DOHH2 (cell line): ENCODE results near the gene ZBTB44.

Experiments
- H3F3A ChIP-seq: fragments of 200-600 bp; sonication (generic), shearing (Covaris generic); 2 replicates; pipeline ENCODE4 v1.6.0; 2016; ENCODE audit warnings: antibody characterized with exemption, mild to moderate bottlenecking; ENCODE audit not compliant: control insufficient read depth, insufficient read depth
- H3K27ac ChIP-seq: fragments of 200-600 bp; sonication (generic); 2 replicates; pipeline ENCODE4 v1.5.1; 2014; ENCODE audit warnings: low read depth, mild to moderate bottlenecking, low read length, moderate library complexity
- H3K27me3 ChIP-seq: fragments of 200-600 bp; sonication (generic); 2 replicates; pipeline ENCODE4 v1.6.1; 2014; ENCODE audit warnings: mild to moderate bottlenecking, low read length, mixed read lengths; ENCODE audit not compliant: control insufficient read depth
- H3K36me3 ChIP-seq: fragments of 200-600 bp; sonication (generic); 2 replicates; pipeline ENCODE4 v1.6.1; 2014; ENCODE audit warnings: mild to moderate bottlenecking, low read length, moderate library complexity, mixed read lengths; ENCODE audit not compliant: control insufficient read depth
- H3K4me1 ChIP-seq: fragments of 200-600 bp; sonication (generic); 2 replicates; pipeline ENCODE4 v1.6.1; 2014; ENCODE audit warnings: mild to moderate bottlenecking, low read length, mixed read lengths; ENCODE audit not compliant: control insufficient read depth
- H3K4me2 ChIP-seq: fragments of 200-600 bp; sonication (generic); 2 replicates; pipeline ENCODE4 v1.6.0; 2014; ENCODE audit warnings: mild to moderate bottlenecking, low read length, moderate library complexity
- H3K4me3 ChIP-seq: fragments of 200-600 bp; sonication (generic); 2 replicates; pipeline ENCODE4 v1.5.1; 2014; ENCODE audit warnings: mild to moderate bottlenecking, low read length, mixed read lengths
- H3K79me2 ChIP-seq: fragments of 200-600 bp; sonication (generic); 2 replicates; pipeline ENCODE4 v1.6.1; 2014; ENCODE audit warnings: mild to moderate bottlenecking, low read length, mixed read lengths; ENCODE audit not compliant: control insufficient read depth
- H3K9me2 ChIP-seq: fragments of 200-600 bp; sonication (generic); replicated peaks from 2 replicates; pipeline ENCODE4 v1.6.1; 2014; ENCODE audit warnings: mild to moderate bottlenecking, low read length, mixed read lengths; ENCODE audit not compliant: control insufficient read depth
- H3K9me3 ChIP-seq: fragments of 200-600 bp; sonication (generic); 2 replicates; pipeline ENCODE4 v1.6.1; 2014; ENCODE audit warnings: antibody characterized with exemption, low read length, mixed read lengths; ENCODE audit not compliant: control insufficient read depth, insufficient read depth
- H4K20me1 ChIP-seq: fragments of 200-600 bp; sonication (generic); 2 replicates; pipeline ENCODE4 v1.6.0; 2014; ENCODE audit warnings: low read depth, mild to moderate bottlenecking, antibody characterized with exemption, low read length, moderate library complexity; ENCODE audit not compliant: control insufficient read depth, insufficient read depth
- EZH2phosphoT487 ChIP-seq: fragments of 200-600 bp; sonication (generic); IDR thresholded peaks from 2 replicates; pipeline ENCODE4 v1.6.1; 2017; ENCODE audit warnings: borderline replicate concordance, mild to moderate bottlenecking, antibody characterized with exemption, low read length, moderate library complexity, mixed read lengths
- TF ChIP-seq, protein P1 (sequence below): fragments of 200-600 bp; sonication (generic); IDR thresholded peaks from one replicate; pipeline ENCODE4 v1.5.1; 2014; ENCODE audit warnings: antibody characterized with exemption, mild to moderate bottlenecking, low read depth, low read length; ENCODE audit not compliant: poor library complexity, severe bottlenecking

Gene ZBTB44

GRCh38 chr11:130206141-130206540 is 108.6 kb downstream of the ZBTB44 start:
- Histone ChIP-seq H4K20me1 (no peaks in the 10 kb centered on the region), H3K79me2 (no peaks in the 10 kb centered on the region; the same call in 1 of the 2 replicates), H3K4me2 (no peak overlapping the region), H3K27me3 (no peaks in the 10 kb centered on the region), H3K4me1 (peaks cover 13% of the 10 kb centered on the region), H3K36me3 (peaks cover 78% of the 10 kb centered on the region), H3F3A (no peaks in the 10 kb centered on the region; the same call in 1 of the 2 replicates), H3K9me3 (no peaks in the 10 kb centered on the region), H3K4me3 (no peak overlapping the region), H3K9me2 (no peaks in the 10 kb centered on the region), H3K27ac (no peak overlapping the region)
- TF ChIP-seq EZH2phosphoT487 = no peak
- TF ChIP-seq, protein P1, sequence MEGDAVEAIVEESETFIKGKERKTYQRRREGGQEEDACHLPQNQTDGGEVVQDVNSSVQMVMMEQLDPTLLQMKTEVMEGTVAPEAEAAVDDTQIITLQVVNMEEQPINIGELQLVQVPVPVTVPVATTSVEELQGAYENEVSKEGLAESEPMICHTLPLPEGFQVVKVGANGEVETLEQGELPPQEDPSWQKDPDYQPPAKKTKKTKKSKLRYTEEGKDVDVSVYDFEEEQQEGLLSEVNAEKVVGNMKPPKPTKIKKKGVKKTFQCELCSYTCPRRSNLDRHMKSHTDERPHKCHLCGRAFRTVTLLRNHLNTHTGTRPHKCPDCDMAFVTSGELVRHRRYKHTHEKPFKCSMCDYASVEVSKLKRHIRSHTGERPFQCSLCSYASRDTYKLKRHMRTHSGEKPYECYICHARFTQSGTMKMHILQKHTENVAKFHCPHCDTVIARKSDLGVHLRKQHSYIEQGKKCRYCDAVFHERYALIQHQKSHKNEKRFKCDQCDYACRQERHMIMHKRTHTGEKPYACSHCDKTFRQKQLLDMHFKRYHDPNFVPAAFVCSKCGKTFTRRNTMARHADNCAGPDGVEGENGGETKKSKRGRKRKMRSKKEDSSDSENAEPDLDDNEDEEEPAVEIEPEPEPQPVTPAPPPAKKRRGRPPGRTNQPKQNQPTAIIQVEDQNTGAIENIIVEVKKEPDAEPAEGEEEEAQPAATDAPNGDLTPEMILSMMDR = no peak

DNA sequence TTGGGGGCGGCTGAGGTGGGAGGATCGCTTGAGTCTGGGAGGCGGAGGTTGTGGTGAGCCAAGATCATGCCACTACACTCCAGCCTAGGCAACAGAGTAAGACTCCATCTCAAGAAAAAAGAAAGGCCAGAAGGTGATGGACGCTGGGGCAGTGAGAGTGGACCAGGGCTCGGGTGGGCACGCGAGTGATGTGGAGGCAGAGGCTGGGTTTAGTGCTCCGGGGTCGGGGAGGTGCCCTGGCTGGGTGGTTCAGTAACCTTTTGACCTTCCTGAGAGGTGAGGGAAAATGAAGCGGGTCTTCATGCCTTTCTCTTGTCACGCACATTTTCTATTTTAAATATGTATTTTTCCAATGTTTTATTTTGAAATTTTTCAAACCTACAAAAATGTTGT is 110.0 kb downstream of the ZBTB44 start:
- Histone ChIP-seq H3K9me2 (no peaks in the 10 kb centered on the region), H3K4me2 (no peak overlapping the region), H3K9me3 (no peaks in the 10 kb centered on the region), H3K27ac (no peak overlapping the region), H3K36me3 (peaks cover 84% of the 10 kb centered on the region), H3F3A (no peaks in the 10 kb centered on the region), H3K27me3 (no peaks in the 10 kb centered on the region), H4K20me1 (no peaks in the 10 kb centered on the region), H3K4me1 (peaks cover 20% of the 10 kb centered on the region), H3K79me2 (no peaks in the 10 kb centered on the region; the same call in 1 of the 2 replicates), H3K4me3 (no peak overlapping the region)
- TF ChIP-seq, protein P1 = no peak
- TF ChIP-seq EZH2phosphoT487 = no peak

GRCh38 chr11:130203766-130204702 is 110.7 kb downstream of the ZBTB44 start:
- Histone ChIP-seq H3K27ac (no peak overlapping the region), H4K20me1 (no peaks in the 10 kb centered on the region), H3K79me2 (no peaks in the 10 kb centered on the region; the same call in 1 of the 2 replicates), H3K4me1 (peaks cover 20% of the 10 kb centered on the region), H3K9me2 (no peaks in the 10 kb centered on the region), H3K9me3 (no peaks in the 10 kb centered on the region), H3K4me3 (no peak overlapping the region), H3K4me2 (no peak overlapping the region), H3F3A (no peaks in the 10 kb centered on the region), H3K36me3 (peaks cover 84% of the 10 kb centered on the region), H3K27me3 (no peaks in the 10 kb centered on the region)
- TF ChIP-seq, protein P1 = no peak
- TF ChIP-seq EZH2phosphoT487 = no peak
